K562 (cell line): ENCODE data around the gene DEF6. TPM values are rescaled to one million over a fixed set of nuclear protein-coding genes. Genes with fewer than 3 reads are reported as not detected.

Experiments
- ATAC-seq: fragments of 200-7000 bp; cut with Tn5 transposase; 3 replicates; pipeline ENCODE4 v1.9.1; 2020; ENCODE audit warnings: moderate library complexity
- Bru-seq: library from RNA; stranded (reverse); fragments of 400-500 nt; gene quantifications from one replicate; lab custom pipeline; 2021; lab: Mats Ljungman, UMichigan
- BruChase-seq, 2 experiments: library from RNA; stranded (reverse); fragments of 400-500 nt; gene quantifications; one replicate each; lab custom pipeline; 2021; lab: Mats Ljungman, UMichigan
- BruUV-seq: library from RNA; stranded (reverse); fragments of 400-500 nt; replicated peaks from 2 replicates; lab custom pipeline; 2021; lab: Mats Ljungman, UMichigan
- CTCF ChIA-PET: fragments of 300-600 bp; formaldehyde crosslinking; extraction: SDS; loops from one replicate; lab custom pipeline; 2021; ENCODE audit warnings: low intra/inter-chr PET ratio; lab: Yijun Ruan, JAX
- POLR2A ChIA-PET: fragments of 300-600, 350-650 bp; sonication (Branson Sonifier 250); formaldehyde crosslinking; extraction: SDS; loops from one replicate; lab custom pipeline; 2021; ENCODE audit warnings: antibody characterized with exemption, inconsistent platforms; lab: Yijun Ruan, JAX
- DNase-seq, 4 experiments: peaks; one replicate each; pipeline versions ENCODE4 v3.0.0 to v3.0.0-alpha.2; 2011 to 2018; ENCODE audit warnings: low spot score in 3 of 4, mixed read lengths in 3 of 4; ENCODE audit errors: extremely low read depth in 1 of 4
- FAIRE-seq: peaks from 2 replicates; lab custom pipeline; 2011; peaks lifted over from hg19 to GRCh38; lab: Jason Lieb, UNC
- H2AFZ ChIP-seq: 2 replicates; pipeline ENCODE4 v1.6.0; 2011; ENCODE audit warnings: low read depth, low read length, control low read depth, inconsistent platforms
- H3K27ac ChIP-seq: fragments of 200-600 bp; 3 replicates; pipeline ENCODE4 v1.8.0; 2011; ENCODE audit warnings: low read depth, mild to moderate bottlenecking, control low read depth, inconsistent platforms, low read length, moderate library complexity, mixed read lengths; ENCODE audit errors: extremely low read depth
- H3K27me3 ChIP-seq, 2 experiments: fragments of 300-600 bp in 1 of 2; 2 replicates in 1 of 2; 3 replicates in 1 of 2; pipeline versions ENCODE4 v1.6.0 to v1.8.0; 2011; ENCODE audit warnings: inconsistent platforms in 2 of 2, low read length in 2 of 2, mild to moderate bottlenecking in 1 of 2, mixed read lengths in 1 of 2, moderate library complexity in 1 of 2; ENCODE audit not compliant: control insufficient read depth in 2 of 2, insufficient read depth in 2 of 2
- H3K36me3 ChIP-seq: fragments of 300-600 bp; 3 replicates; pipeline ENCODE4 v1.8.0; 2011; ENCODE audit warnings: mild to moderate bottlenecking, low read length, inconsistent platforms; ENCODE audit not compliant: control insufficient read depth, insufficient read depth
- H3K4me1 ChIP-seq, 2 experiments: fragments of 200-600 bp in 1 of 2; replicated peaks in 1 of 2; 2 replicates in 1 of 2; 3 replicates in 1 of 2; pipeline versions ENCODE4 v1.5.1 to v1.8.0; 2011; ENCODE audit warnings: inconsistent platforms in 2 of 2, low read length in 2 of 2, mild to moderate bottlenecking in 1 of 2, mixed read lengths in 1 of 2, moderate library complexity in 1 of 2; ENCODE audit not compliant: control insufficient read depth in 2 of 2, insufficient read depth in 2 of 2
- H3K4me2 ChIP-seq: 2 replicates; pipeline ENCODE4 v1.6.1; 2011; ENCODE audit warnings: low read length, control low read depth, inconsistent platforms, mixed read lengths; ENCODE audit not compliant: insufficient read depth
- H3K4me3 ChIP-seq: fragments of 200-600 bp; sonication (generic), shearing (Covaris generic); 2 replicates; pipeline ENCODE4 v1.5.1; 2016; ENCODE audit warnings: control low read depth, inconsistent platforms
- H3K79me2 ChIP-seq: fragments of 200-600 bp; 3 replicates; pipeline ENCODE4 v1.8.0; 2011; ENCODE audit warnings: low read length, inconsistent platforms; ENCODE audit not compliant: control insufficient read depth, insufficient read depth
- H3K9ac ChIP-seq, 2 experiments: 2 replicates each; pipeline versions ENCODE4 v1.6.0 to v1.6.1; 2011; ENCODE audit warnings: low read depth in 2 of 2, low read length in 2 of 2, control low read depth in 1 of 2, inconsistent platforms in 1 of 2, mild to moderate bottlenecking in 1 of 2, mixed read lengths in 1 of 2; ENCODE audit not compliant: insufficient read depth in 1 of 2
- H3K9me1 ChIP-seq: one replicate; pipeline ENCODE4 v1.6.0; 2011; ENCODE audit warnings: inconsistent platforms, mild to moderate bottlenecking, low read length, moderate library complexity; ENCODE audit not compliant: control insufficient read depth, insufficient read depth
- H3K9me3 ChIP-seq: replicated peaks from 2 replicates; pipeline ENCODE4 v1.5.1; 2011; ENCODE audit warnings: low read depth, low read length, inconsistent platforms; ENCODE audit not compliant: control insufficient read depth, insufficient read depth
- H4K20me1 ChIP-seq: replicated peaks from 2 replicates; pipeline ENCODE4 v1.6.1; 2011; ENCODE audit warnings: low read length, inconsistent platforms, mixed read lengths; ENCODE audit not compliant: control insufficient read depth, insufficient read depth
- E2F8 ChIP-seq: fragments of 450-650 bp; IDR thresholded peaks from 2 replicates; pipeline ENCODE4 v1.7.1; 2018; ENCODE audit warnings: mild to moderate bottlenecking, low read depth; ENCODE audit not compliant: partially characterized antibody
- EP300 ChIP-seq: IDR thresholded peaks from 2 replicates; pipeline ENCODE4 v1.6.1; 2012; ENCODE audit warnings: low read length, improper control_type of control experiment
- TAL1 ChIP-seq: fragments of 450-650 bp; IDR thresholded peaks from 2 replicates; pipeline ENCODE4 v1.6.1; 2016; ENCODE audit warnings: mild to moderate bottlenecking
- TEAD2 ChIP-seq: fragments of 450-650 bp; IDR thresholded peaks from 2 replicates; pipeline ENCODE4 v1.6.1; 2016; ENCODE audit warnings: missing genetic modification characterization, control low read depth, missing compliant biosample characterization
- TOE1 ChIP-seq, 2 experiments: fragments of 450-650 bp in 1 of 2; sonication (generic) in 1 of 2; formaldehyde crosslinking in 1 of 2; IDR thresholded peaks; 2 replicates each; pipeline versions ENCODE4 v1.7.1 to v1.8.0; 2016 to 2022; ENCODE audit warnings: borderline replicate concordance in 2 of 2, mild to moderate bottlenecking in 2 of 2, antibody characterized with exemption in 1 of 2, inconsistent platforms in 1 of 2, low read depth in 1 of 2, missing genetic modification reagents in 1 of 2, moderate library complexity in 1 of 2
- ZFPM2 ChIP-seq: fragments of 250-450 bp; sonication (Bioruptor Pico); IDR thresholded peaks from 2 replicates; pipeline ENCODE4 v1.5.1; 2022; ENCODE audit warnings: mild to moderate bottlenecking
- WGBS: fragments of 100-300 bp; shearing (Covaris generic); methylation state at CpG from one replicate; pipeline ENCODE4 v1.1.6; 2016; ENCODE audit warnings: low coverage, mixed read lengths; ENCODE audit not compliant: insufficient coverage; ENCODE audit errors: missing lambda C conversion rate; 5-methylcytosine and 5-hydroxymethylcytosine counted together
- in situ Hi-C: fragments of 300-500 bp; cut with MboI; formaldehyde crosslinking; loops from 4 replicates; pipeline ENCODE4 v1.15.0; 2018; ENCODE audit warnings: inconsistent platforms, mixed read lengths
- intact Hi-C: fragments of 100-400 bp; cut with micrococcal nuclease; formaldehyde crosslinking; loops from 2 replicates; pipeline ENCODE4 v1.14.2; 2022
- long read RNA-seq, 3 experiments: library from polyadenylated mRNA in 2 of 3; library from RNA in 1 of 3; unstranded in 2 of 3; stranded (forward) in 1 of 3; transcript quantifications; one replicate each; pipeline ENCODE4 v2.0.0, GENCODE V29; 2019 to 2022
- polyA minus RNA-seq, 3 experiments: library from RNA; depleted of rRNA, polyadenylated mRNA; stranded (reverse); fragments of >200 nt; gene quantifications; 2 replicates each; pipeline ENCODE4 v1.2.3, GENCODE V29; 2011
- polyA plus RNA-seq, 8 experiments: library from polyadenylated mRNA; depleted of rRNA in 4 of 8; stranded (reverse) in 5 of 8; unstranded in 3 of 8; fragments of >200 nt; fragmentation: Nextera tagmentation in 2 of 8; fragmentation: Illumina TruSeq in 1 of 8; extraction: Ambion mirVana in 2 of 8; extraction: Trizol in 1 of 8; gene quantifications; 2 replicates each; pipeline versions ENCODE4 v1.2.1 to v1.2.3, GENCODE V29; 2011 to 2014; ENCODE audit warnings: inconsistent platforms in 1 of 8, missing spikeins in 1 of 8
- total RNA-seq, 7 experiments: library from RNA; depleted of rRNA in 6 of 7; stranded (reverse); fragments of >200 nt in 6 of 7; fragmentation: Illumina TruSeq in 2 of 7; extraction: Trizol in 2 of 7; gene quantifications; 2 replicates each; pipeline versions ENCODE4 v1.2.1 to v1.2.3, GENCODE V29; 2011 to 2021; ENCODE audit warnings: low replicate concordance in 1 of 7

The DEF6 gene
- total RNA-seq (2011; cell fraction: chromatin; rRNA removed; ENCODE audit: low replicate concordance) = 16.1 and 32.8 TPM in 2 replicates
- 31.3 and 33.7 TPM in 2 replicates for total RNA-seq (2011; cell fraction: nucleolus; rRNA removed)
- 22.9 and 25.3 TPM in 2 replicates for total RNA-seq (2011; cell fraction: nucleoplasm; rRNA removed)
- total RNA-seq (2014; rRNA removed) (42.0 and 43.4 TPM in 2 replicates), total RNA-seq (2014; rRNA removed; fragmentation: Illumina TruSeq; extraction: Trizol) (10.0 and 13.5 TPM in 2 replicates), total RNA-seq (2015; rRNA removed; fragmentation: Illumina TruSeq; extraction: Trizol) (22.7 and 24.5 TPM in 2 replicates), total RNA-seq (2021) (30.9 and 37.8 TPM in 2 replicates), polyA plus RNA-seq (2011; rRNA removed) (27.5 and 42.7 TPM in 2 replicates), polyA plus RNA-seq (2014; fragmentation: Illumina TruSeq; extraction: Trizol) (15.9 and 22.0 TPM in 2 replicates), polyA plus RNA-seq (2014; fragmentation: Nextera tagmentation; extraction: Ambion mirVana) (1 to 10 TPM; 1.3 to 1.4 TPM), polyA plus RNA-seq (2014; rRNA removed) (44.6 and 45.7 TPM in 2 replicates), polyA minus RNA-seq (2011; rRNA and poly(A)+ RNA removed) (22.7 and 23.2 TPM in 2 replicates), Bru-seq, nascent RNA (percentile 79 among the genes with signal in this experiment), BruChase-seq, experiment 1, labeled RNA remaining after a 2-hour chase (percentile 74 among the genes with signal in this experiment), BruChase-seq, experiment 2, labeled RNA remaining after a 6-hour chase (percentile 80 among the genes with signal in this experiment)
- 38.6 and 39.4 TPM in 2 replicates for polyA plus RNA-seq (2011; cell fraction: cytosol; rRNA removed)
- polyA plus RNA-seq (2011; cell fraction: nucleus; rRNA removed) = 97.0 and 136 TPM in 2 replicates
- 23.2 and 45.2 TPM in 2 replicates for polyA plus RNA-seq (2012)
- 15.9 and 23.3 TPM in 2 replicates for polyA minus RNA-seq (2011; cell fraction: cytosol; rRNA and poly(A)+ RNA removed)
- 25.7 and 35.2 TPM in 2 replicates for polyA minus RNA-seq (2011; cell fraction: nucleus; rRNA and poly(A)+ RNA removed)
- long read RNA-seq, experiment 1, transcript DEF6-201 (11 exons, 2,262 nt) = major isoform, 111 of 149 reads
- long read RNA-seq, experiment 1, partial matches to known transcripts = 20 of 149 reads
- long read RNA-seq, experiment 1, other reads (novel, unspliced or antisense) = 18 of 149 reads
- long read RNA-seq, experiment 2, transcript DEF6-201 (11 exons, 2,262 nt) = major isoform, 9 of 45 reads
- long read RNA-seq, experiment 2, partial matches to known transcripts = 34 of 45 reads
- long read RNA-seq, experiment 2, other reads (novel, unspliced or antisense) = 2 of 45 reads
- long read RNA-seq, experiment 3, transcript DEF6-201 (11 exons, 2,262 nt) = major isoform, 15 of 26 reads
- long read RNA-seq, experiment 3, partial matches to known transcripts = 2 of 26 reads
- long read RNA-seq, experiment 3, other reads (novel, unspliced or antisense) = 9 of 26 reads

- ATAC-seq = peak; percentile 96
- WGBS = 4% methylated on average over 35 of the region's 35 CpGs
- Histone ChIP-seq H3K79me2 (peaks cover 22% of the 10 kb centered on the region), H4K20me1 (no peaks in the 10 kb centered on the region), H2AFZ (peak within 1 kb of the TSS; percentile 94), H3K4me1 (peaks cover 31 to 37% of the 10 kb centered on the region in 2 experiments), H3K9me1 (no peaks in the 10 kb centered on the region), H3K9me3 (no peaks in the 10 kb centered on the region), H3K27me3 (no peaks in the 10 kb centered on the region), H3K9ac (peak within 1 kb of the TSS; percentile 80 to 95), H3K4me2 (peak within 1 kb of the TSS; percentile 94), H3K36me3 (no peaks in the 10 kb centered on the region; the same call in 2 of the 3 replicates), H3K4me3 (peak within 1 kb of the TSS; percentile 65), H3K27ac (peak within 1 kb of the TSS; percentile 81)
- CTCF ChIA-PET = interaction anchor here (0.6 to 3.2 kb wide), 15 partner anchors 9 to 1427 kb away, joined by 3 to 33 read pairs (median 4); partner anchors contain the start of genes ARMC12, FANCE and RPL10A
- peak; percentile 95 for FAIRE-seq
- peak; percentile 94 to 97 (median 96) for DNase-seq
- TSS peak; percentile 52 for BruUV-seq
- POLR2A ChIA-PET = interaction anchor here (0.6 to 3.9 kb wide), 10 partner anchors 10 to 565 kb away, joined by 3 to 25 read pairs (median 4); partner anchors contain the start of gene RPL10A
- intact Hi-C loops (loop anchor here (1.0 to 10.0 kb wide), 8 partner anchors 29 to 657 kb away; partner anchors contain the start of genes ARMC12, PPARD and RPL10A), in situ Hi-C loops (loop anchor here (5.0 kb wide), 1 partner anchor 439 kb away; the partner anchor contains the start of gene ARMC12)
- TF ChIP-seq TAL1 = no peak
- no peak for TF ChIP-seq TOE1 (IDR thresholded peaks at IDR 0.05; ENCODE audit: borderline replicate concordance)
- no peak for TF ChIP-seq TOE1 (CRISPR knock-in tag; IDR thresholded peaks at IDR 0.05; ENCODE audit: borderline replicate concordance, low read depth)
- no peak for TF ChIP-seq TEAD2 (tag)
- peak; percentile 89 for TF ChIP-seq EP300
- TF ChIP-seq E2F8 = peak; percentile 51
- no peak for TF ChIP-seq ZFPM2 (CRISPR knock-in tag)
Measured at GRCh38 chr6:35297601-35298481, at the start of gene DEF6. TSS of gene DEF6 (plus strand) at chr6:35297818. CDS start at chr6:35297857, 39 bp downstream.
